Measurements from ENCODE around the gene DPT.

The DPT gene

DNA sequence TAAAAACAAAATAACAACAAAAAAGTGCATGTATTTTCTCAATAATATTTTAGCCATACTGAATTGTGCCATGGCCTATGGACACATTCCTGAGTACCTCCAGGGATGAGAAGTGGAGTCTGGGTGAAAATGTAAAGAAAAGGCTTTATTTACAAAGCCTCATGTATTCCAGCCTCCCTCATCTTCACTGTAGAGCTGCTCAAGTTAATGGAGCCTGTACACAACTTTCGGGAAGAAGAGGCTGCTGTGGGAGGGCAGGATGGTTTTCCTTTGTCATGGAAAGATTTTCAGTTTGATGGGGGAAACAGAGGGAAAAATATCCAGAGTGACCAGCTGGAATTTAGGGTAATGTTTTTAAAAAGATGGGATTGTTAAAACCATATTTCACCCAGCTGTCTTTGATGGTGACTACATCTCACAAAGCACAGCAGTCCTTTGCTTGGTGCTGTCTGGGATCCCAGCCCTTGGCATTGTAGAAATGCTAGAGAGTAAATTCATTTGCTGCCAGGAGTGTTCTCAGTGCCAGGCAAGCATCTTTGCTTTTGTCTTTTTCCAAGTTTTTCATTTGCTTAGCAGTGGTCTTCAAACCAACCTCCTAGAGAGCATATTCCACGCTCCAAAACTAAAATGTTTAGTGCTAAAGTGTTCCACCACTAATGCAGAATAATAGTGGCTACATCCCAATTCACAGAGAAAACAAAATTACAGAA is 54.9 kb downstream of the DPT start:
- DNase-seq (ENCODE audit: low read depth in 2 of 2), result no peak
- no peak overlapping the region for H3K4me3 ChIP-seq (replicated peaks in 1 of 2; ENCODE audit: low read depth in 2 of 2, low read length in 2 of 2)
- TF ChIP-seq, protein P1, sequence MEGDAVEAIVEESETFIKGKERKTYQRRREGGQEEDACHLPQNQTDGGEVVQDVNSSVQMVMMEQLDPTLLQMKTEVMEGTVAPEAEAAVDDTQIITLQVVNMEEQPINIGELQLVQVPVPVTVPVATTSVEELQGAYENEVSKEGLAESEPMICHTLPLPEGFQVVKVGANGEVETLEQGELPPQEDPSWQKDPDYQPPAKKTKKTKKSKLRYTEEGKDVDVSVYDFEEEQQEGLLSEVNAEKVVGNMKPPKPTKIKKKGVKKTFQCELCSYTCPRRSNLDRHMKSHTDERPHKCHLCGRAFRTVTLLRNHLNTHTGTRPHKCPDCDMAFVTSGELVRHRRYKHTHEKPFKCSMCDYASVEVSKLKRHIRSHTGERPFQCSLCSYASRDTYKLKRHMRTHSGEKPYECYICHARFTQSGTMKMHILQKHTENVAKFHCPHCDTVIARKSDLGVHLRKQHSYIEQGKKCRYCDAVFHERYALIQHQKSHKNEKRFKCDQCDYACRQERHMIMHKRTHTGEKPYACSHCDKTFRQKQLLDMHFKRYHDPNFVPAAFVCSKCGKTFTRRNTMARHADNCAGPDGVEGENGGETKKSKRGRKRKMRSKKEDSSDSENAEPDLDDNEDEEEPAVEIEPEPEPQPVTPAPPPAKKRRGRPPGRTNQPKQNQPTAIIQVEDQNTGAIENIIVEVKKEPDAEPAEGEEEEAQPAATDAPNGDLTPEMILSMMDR (IDR thresholded peaks at IDR 0.05; ENCODE audit: low read depth, low read length), result no peak

DNA sequence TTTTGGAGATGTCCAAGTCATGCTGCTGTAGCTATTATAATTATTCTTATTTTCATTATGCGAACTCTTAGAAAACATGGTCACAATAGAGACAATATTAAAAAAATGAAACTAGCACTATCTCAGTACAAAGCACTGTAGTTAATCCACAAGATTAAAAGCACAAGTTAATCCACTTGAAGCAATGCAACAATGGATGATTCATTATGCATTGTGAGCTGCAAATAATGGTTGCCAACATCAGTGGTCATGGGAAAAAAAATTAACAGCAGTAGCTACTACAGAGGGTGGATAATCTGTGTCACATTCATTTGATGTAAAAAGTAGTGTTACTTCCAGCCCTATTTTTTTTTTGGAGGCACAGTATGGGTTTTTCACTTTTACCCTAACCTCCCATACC is 56.7 kb downstream of the DPT start:
- no peak for DNase-seq (ENCODE audit: low read depth in 2 of 2)
- TF ChIP-seq, protein P1 (IDR thresholded peaks at IDR 0.05; ENCODE audit: low read depth, low read length), result no peak
- no peak overlapping the region for H3K4me3 ChIP-seq (replicated peaks in 1 of 2; ENCODE audit: low read depth in 2 of 2, low read length in 2 of 2)

DNA sequence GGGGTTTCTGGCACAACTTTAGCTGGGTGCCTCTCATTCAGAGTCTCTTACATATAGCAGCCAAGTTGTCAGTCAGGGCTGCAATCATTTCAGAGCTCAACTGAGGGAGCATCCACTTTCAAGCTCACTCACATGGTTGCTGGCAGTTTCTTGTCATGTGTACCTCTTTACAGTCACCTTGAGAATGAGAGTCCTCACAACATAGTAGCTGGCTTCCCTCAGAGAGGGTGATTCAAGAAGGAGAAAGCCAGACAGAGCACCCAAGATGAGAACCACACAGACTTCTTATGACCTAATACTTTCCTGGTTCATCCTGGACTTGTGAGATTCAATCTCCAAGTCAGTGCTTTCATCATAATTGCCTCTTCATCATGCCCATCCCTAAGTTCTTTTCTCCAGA is 57.2 kb downstream of the DPT start:
- DNase-seq (ENCODE audit: low read depth in 2 of 2), result no peak
- no peak overlapping the region for H3K4me3 ChIP-seq (replicated peaks in 1 of 2; ENCODE audit: low read depth in 2 of 2, low read length in 2 of 2)
- TF ChIP-seq, protein P1 (IDR thresholded peaks at IDR 0.05; ENCODE audit: low read depth, low read length), result no peak

DNA sequence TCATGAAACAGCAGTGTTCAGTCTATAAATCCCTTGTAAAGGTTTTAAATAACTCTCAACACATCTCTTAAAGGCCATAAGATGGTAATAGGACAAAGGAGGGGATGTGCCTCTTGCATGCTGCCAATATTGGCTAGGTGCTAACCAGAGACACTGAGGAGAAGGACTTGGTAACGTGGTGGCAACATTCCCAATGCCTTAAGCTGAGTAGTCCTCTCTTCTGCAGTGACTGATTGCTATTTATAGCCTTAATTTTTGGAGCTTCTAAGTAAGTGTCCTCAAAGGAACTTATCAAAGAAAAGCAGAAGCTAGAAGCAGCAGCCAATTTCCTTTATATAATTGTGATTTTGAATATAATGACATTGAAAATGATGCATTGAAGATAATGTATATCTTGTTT is 63.0 kb downstream of the DPT start:
- no peak overlapping the region for H3K4me3 ChIP-seq (replicated peaks in 1 of 2; ENCODE audit: low read depth in 2 of 2, low read length in 2 of 2)
- DNase-seq (ENCODE audit: low read depth in 2 of 2), result no peak
- TF ChIP-seq, protein P1 (IDR thresholded peaks at IDR 0.05; ENCODE audit: low read depth, low read length), result no peak

DNA sequence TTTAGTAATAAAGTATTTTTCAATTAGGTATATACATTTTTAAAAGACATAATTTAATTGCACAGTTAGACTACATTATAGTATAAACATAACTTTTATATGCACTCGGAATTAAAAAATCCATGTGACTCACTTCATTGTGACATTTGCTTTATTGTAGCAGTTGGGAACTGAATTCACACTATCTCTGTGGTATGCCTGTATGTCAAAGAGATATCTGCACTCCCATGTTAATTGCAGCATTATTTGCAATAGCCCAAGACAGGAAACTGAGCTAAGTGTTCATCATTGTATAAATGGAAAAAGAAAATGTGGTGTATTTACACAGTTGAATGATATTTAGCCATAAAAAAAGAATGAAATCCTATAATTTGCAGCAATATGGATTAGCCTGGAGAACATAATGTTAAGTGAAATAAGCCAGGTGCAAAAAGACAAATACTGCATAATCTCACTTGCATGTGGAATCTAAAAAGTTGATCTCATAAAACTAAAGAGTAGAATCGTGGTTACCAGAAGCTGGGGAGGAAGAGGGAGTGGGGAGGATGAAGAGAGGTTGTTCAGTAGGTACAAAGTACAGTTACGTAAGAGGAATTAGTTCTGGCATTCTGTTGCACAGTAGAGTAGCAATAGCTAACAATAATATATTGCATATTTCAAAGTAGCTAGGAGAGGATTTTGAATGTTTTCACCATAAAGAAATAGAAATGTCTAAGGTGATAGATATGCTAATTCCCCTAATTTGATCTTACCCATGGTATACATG is 64.8 kb downstream of the DPT start:
- H3K4me3 ChIP-seq (replicated peaks in 1 of 2; ENCODE audit: low read depth in 2 of 2, low read length in 2 of 2), result no peak overlapping the region
- DNase-seq (ENCODE audit: low read depth in 2 of 2), result no peak
- TF ChIP-seq, protein P1 (IDR thresholded peaks at IDR 0.05; ENCODE audit: low read depth, low read length), result no peak

DNA sequence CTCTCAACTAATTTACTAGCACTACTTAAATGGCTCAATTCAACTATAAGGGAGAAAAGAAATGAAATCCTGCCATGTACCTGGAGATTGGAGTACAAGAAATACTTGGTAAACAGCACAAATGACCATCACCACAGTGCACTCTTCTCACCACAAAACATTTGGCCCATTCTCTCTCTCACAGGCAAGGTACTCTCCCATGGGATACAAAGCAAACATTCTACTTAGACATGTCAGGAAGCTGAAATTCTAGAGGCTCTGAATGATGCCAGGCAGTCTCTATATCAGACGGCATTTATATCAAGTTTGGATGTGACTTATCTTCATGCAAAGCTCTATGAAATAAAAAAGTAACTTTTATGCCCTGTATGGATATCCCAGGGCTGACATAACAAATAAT is 72.5 kb downstream of the DPT start:
- TF ChIP-seq, protein P1 (IDR thresholded peaks at IDR 0.05; ENCODE audit: low read depth, low read length), result no peak
- no peak overlapping the region for H3K4me3 ChIP-seq (replicated peaks in 1 of 2; ENCODE audit: low read depth in 2 of 2, low read length in 2 of 2)
- no peak for DNase-seq (ENCODE audit: low read depth in 2 of 2)

Data from cardiac fibroblast (primary cell).